IMR-90 (cell line): ENCODE data around the gene PCDHGA8. TPM values are rescaled to one million over a fixed set of nuclear protein-coding genes. Genes with fewer than 3 reads are reported as not detected.

Experiments used
- ATAC-seq: fragments of 200-7000 bp; cut with Tn5 transposase; 2 replicates; pipeline ENCODE4 v1.9.1; 2020; ENCODE audit warnings: low read depth, mild to moderate bottlenecking, moderate library complexity
- BruUV-seq: library from RNA; stranded (reverse); fragments of 400-500 nt; replicated peaks from 2 replicates; lab custom pipeline; 2021; lab: Mats Ljungman, UMichigan
- CTCF ChIA-PET: fragments of 300-600 bp; formaldehyde crosslinking; extraction: SDS; loops from one replicate; lab custom pipeline; 2021; ENCODE audit warnings: antibody characterized with exemption; lab: Yijun Ruan, JAX
- POLR2A ChIA-PET: fragments of 300-600 bp; sonication (Branson Sonifier 250); formaldehyde crosslinking; loops from one replicate; lab custom pipeline; 2022; ENCODE audit warnings: antibody characterized with exemption; ENCODE audit not compliant: unreplicated experiment; lab: Charles Lee
- DNase-seq: peaks from one replicate; pipeline ENCODE4 v3.0.0; 2013
- H2AFZ ChIP-seq: replicated peaks from 2 replicates; pipeline ENCODE3; 2013; ENCODE audit warnings: low read length, mild to moderate bottlenecking; ENCODE audit not compliant: poor library complexity
- H2AK5ac ChIP-seq: 2 replicates; pipeline ENCODE4 v1.6.1; 2013; ENCODE audit warnings: low read depth, low read length, inconsistent platforms
- H2AK9ac ChIP-seq: replicated peaks from 2 replicates; pipeline ENCODE3; 2013; ENCODE audit warnings: mild to moderate bottlenecking, low read depth, low read length, moderate library complexity; ENCODE audit not compliant: poor library complexity
- H2BK120ac ChIP-seq: 2 replicates; pipeline ENCODE4 v1.6.1; 2013; ENCODE audit warnings: low read depth, low read length, inconsistent platforms
- H2BK15ac ChIP-seq: 3 replicates; pipeline ENCODE4 v1.6.1; 2013; ENCODE audit warnings: low read depth, low read length, inconsistent platforms
- H2BK20ac ChIP-seq: 2 replicates; pipeline ENCODE4 v1.6.1; 2013; ENCODE audit warnings: low read depth, mild to moderate bottlenecking, inconsistent platforms, low read length, moderate library complexity
- H2BK5ac ChIP-seq: 2 replicates; pipeline ENCODE4 v1.6.1; 2013; ENCODE audit warnings: mild to moderate bottlenecking, low read depth, low read length, inconsistent platforms; ENCODE audit not compliant: poor library complexity, severe bottlenecking
- H3K14ac ChIP-seq: replicated peaks from 2 replicates; pipeline ENCODE4 v1.6.1; 2013; ENCODE audit warnings: low read depth, low read length, inconsistent platforms
- H3K18ac ChIP-seq: 2 replicates; pipeline ENCODE4 v1.6.1; 2013; ENCODE audit warnings: low read depth, low read length, control low read depth
- H3K23ac ChIP-seq: 2 replicates; pipeline ENCODE4 v1.6.1; 2013; ENCODE audit warnings: low read depth, low read length, inconsistent platforms
- H3K27ac ChIP-seq: 2 replicates; pipeline ENCODE4 v1.5.1; 2013; ENCODE audit warnings: mild to moderate bottlenecking, control low read depth, low read length; ENCODE audit not compliant: insufficient read depth
- H3K27me3 ChIP-seq: 2 replicates; pipeline ENCODE4 v1.6.1; 2013; ENCODE audit warnings: low read length; ENCODE audit not compliant: control insufficient read depth, insufficient read depth
- H3K36me3 ChIP-seq: 2 replicates; pipeline ENCODE4 v1.6.1; 2013; ENCODE audit warnings: low read length, mixed read lengths; ENCODE audit not compliant: control insufficient read depth, insufficient read depth
- H3K4ac ChIP-seq: 2 replicates; pipeline ENCODE4 v1.6.1; 2013; ENCODE audit warnings: low read depth, low read length, inconsistent platforms
- H3K4me1 ChIP-seq: 2 replicates; pipeline ENCODE4 v1.6.1; 2013; ENCODE audit warnings: low read length, mixed read lengths; ENCODE audit not compliant: control insufficient read depth, insufficient read depth
- H3K4me2 ChIP-seq: 2 replicates; pipeline ENCODE4 v1.6.1; 2013; ENCODE audit warnings: low read depth, mild to moderate bottlenecking, control low read depth, low read length, moderate library complexity
- H3K4me3 ChIP-seq: 2 replicates; pipeline ENCODE4 v1.5.1; 2013; ENCODE audit warnings: low read depth, mild to moderate bottlenecking, control low read depth, low read length, moderate library complexity; ENCODE audit not compliant: insufficient read depth
- H3K56ac ChIP-seq: 2 replicates; pipeline ENCODE4 v1.6.1; 2013; ENCODE audit warnings: low read length, inconsistent platforms; ENCODE audit not compliant: insufficient read depth; ENCODE audit errors: extremely low read depth
- H3K79me1 ChIP-seq, 2 experiments: 2 replicates each; pipeline ENCODE4 v1.6.1; 2013; ENCODE audit warnings: low read length in 2 of 2, inconsistent platforms in 1 of 2, low read depth in 1 of 2
- H3K9ac ChIP-seq: 2 replicates; pipeline ENCODE4 v1.6.1; 2013; ENCODE audit warnings: low read depth, low read length, control low read depth
- H3K9me1 ChIP-seq: 2 replicates; pipeline ENCODE4 v1.6.1; 2013; ENCODE audit warnings: low read length, inconsistent platforms; ENCODE audit not compliant: insufficient read depth
- H3K9me3 ChIP-seq: 2 replicates; pipeline ENCODE4 v1.6.1; 2013; ENCODE audit warnings: low read length; ENCODE audit not compliant: control insufficient read depth, insufficient read depth
- H4K20me1 ChIP-seq: 2 replicates; pipeline ENCODE4 v1.6.1; 2013; ENCODE audit warnings: low read length, inconsistent platforms; ENCODE audit not compliant: insufficient read depth
- H4K5ac ChIP-seq: 2 replicates; pipeline ENCODE4 v1.6.1; 2013; ENCODE audit warnings: mild to moderate bottlenecking, low read depth, low read length, control low read depth
- H4K8ac ChIP-seq, 2 experiments: 2 replicates each; pipeline ENCODE4 v1.6.1; 2013; ENCODE audit warnings: low read depth in 2 of 2, low read length in 2 of 2, control low read depth in 1 of 2, inconsistent platforms in 1 of 2
- H4K91ac ChIP-seq: 2 replicates; pipeline ENCODE4 v1.6.1; 2013; ENCODE audit warnings: low read depth, low read length, inconsistent platforms; ENCODE audit not compliant: insufficient read depth
- BHLHE40 ChIP-seq: fragments of 150-350 bp; IDR thresholded peaks from 2 replicates; pipeline ENCODE4 v1.6.1; 2016; ENCODE audit warnings: mild to moderate bottlenecking, low read depth, low read length
- CEBPB ChIP-seq: IDR thresholded peaks from 2 replicates; pipeline ENCODE4 v1.6.1; 2012; ENCODE audit warnings: low read depth, low read length, improper control_type of control experiment
- CHD1 ChIP-seq: IDR thresholded peaks from 2 replicates; pipeline ENCODE4 v1.6.1; 2012; ENCODE audit warnings: low read depth, low read length, improper control_type of control experiment
- FOS ChIP-seq: fragments of 150-350 bp; IDR thresholded peaks from 2 replicates; pipeline ENCODE4 v1.6.1; 2016; ENCODE audit warnings: low read depth, low read length
- MAFK ChIP-seq: IDR thresholded peaks from 2 replicates; pipeline ENCODE4 v1.6.1; 2012; ENCODE audit warnings: low read depth, low read length, improper control_type of control experiment
- MAZ ChIP-seq: IDR thresholded peaks from 2 replicates; pipeline ENCODE4 v1.6.1; 2012; ENCODE audit warnings: low read depth, mild to moderate bottlenecking, low read length, improper control_type of control experiment, moderate library complexity, borderline replicate concordance
- NFE2L2 ChIP-seq: fragments of 150-350 bp; IDR thresholded peaks from 2 replicates; pipeline ENCODE4 v1.6.1; 2016; ENCODE audit warnings: low read depth, mild to moderate bottlenecking, low read length
- POLR2A ChIP-seq: IDR thresholded peaks from 2 replicates; pipeline ENCODE4 v1.6.1; 2012; ENCODE audit warnings: mild to moderate bottlenecking, low read depth, low read length
- RAD21 ChIP-seq: IDR thresholded peaks from 2 replicates; pipeline ENCODE4 v1.6.1; 2012; ENCODE audit warnings: low read length, improper control_type of control experiment
- RCOR1 ChIP-seq: IDR thresholded peaks from 2 replicates; pipeline ENCODE4 v1.6.1; 2012; ENCODE audit warnings: mild to moderate bottlenecking, low read length, improper control_type of control experiment; ENCODE audit not compliant: insufficient replicate concordance
- SMC3 ChIP-seq: fragments of 150-350 bp; IDR thresholded peaks from 2 replicates; pipeline ENCODE4 v1.6.1; 2016; ENCODE audit warnings: low read depth, mild to moderate bottlenecking, antibody characterized with exemption, low read length, moderate library complexity
- WGBS, 2 experiments: methylation state at CpG; one replicate each; pipeline versions ENCODE4 v1.1.5 to v1.1.7; 2013; ENCODE audit warnings: missing lambda C conversion rate in 2 of 2; ENCODE audit not compliant: insufficient read length in 1 of 2; ENCODE audit errors: extremely low coverage in 2 of 2; 5-methylcytosine and 5-hydroxymethylcytosine counted together
- dilution Hi-C: fragments of 300-500 bp; cut with HindIII; formaldehyde crosslinking; loops from one replicate; pipeline ENCODE4 v1.14.3; 2018; ENCODE audit warnings: low sequenced_read_pairs; ENCODE audit not compliant: unreplicated experiment
- in situ Hi-C: fragments of 300-500 bp; cut with MboI; formaldehyde crosslinking; loops from 3 replicates; pipeline ENCODE4 v1.14.3; 2019; ENCODE audit warnings: low sequenced_read_pairs, inconsistent platforms, mixed read lengths
- intact Hi-C: fragments of 100-400 bp; cut with micrococcal nuclease; formaldehyde crosslinking; loops from 2 replicates; pipeline ENCODE4 v1.10.0; 2022
- polyA plus RNA-seq, 3 experiments: library from polyadenylated mRNA; depleted of rRNA; stranded (reverse); fragments of >200 nt; gene quantifications; 2 replicates each; pipeline ENCODE4 v1.2.3, GENCODE V29; 2012; ENCODE audit warnings: low replicate concordance in 1 of 3
- total RNA-seq: library from RNA; depleted of rRNA; stranded (reverse); fragments of >200 nt; gene quantifications from 2 replicates; pipeline ENCODE4 v1.2.3, GENCODE V29; 2012
- TF ChIP-seq, protein P1 (sequence below): conservative IDR thresholded peaks from 2 replicates; pipeline ENCODE4 v1.5.1; 2012; ENCODE audit warnings: mild to moderate bottlenecking, low read depth, low read length, improper control_type of control experiment
- TF ChIP-seq, protein P2 (sequence below): fragments of 150-350 bp; IDR thresholded peaks from 2 replicates; pipeline ENCODE4 v1.6.1; 2016; ENCODE audit warnings: low read depth, mild to moderate bottlenecking, low read length, moderate library complexity, borderline replicate concordance

PCDHGA8 gene
- total and polyA plus RNA-seq, 2 of the 4 experiments (the other 2 are of a cell fraction): 0.89 to 2.0 TPM

DNA sequence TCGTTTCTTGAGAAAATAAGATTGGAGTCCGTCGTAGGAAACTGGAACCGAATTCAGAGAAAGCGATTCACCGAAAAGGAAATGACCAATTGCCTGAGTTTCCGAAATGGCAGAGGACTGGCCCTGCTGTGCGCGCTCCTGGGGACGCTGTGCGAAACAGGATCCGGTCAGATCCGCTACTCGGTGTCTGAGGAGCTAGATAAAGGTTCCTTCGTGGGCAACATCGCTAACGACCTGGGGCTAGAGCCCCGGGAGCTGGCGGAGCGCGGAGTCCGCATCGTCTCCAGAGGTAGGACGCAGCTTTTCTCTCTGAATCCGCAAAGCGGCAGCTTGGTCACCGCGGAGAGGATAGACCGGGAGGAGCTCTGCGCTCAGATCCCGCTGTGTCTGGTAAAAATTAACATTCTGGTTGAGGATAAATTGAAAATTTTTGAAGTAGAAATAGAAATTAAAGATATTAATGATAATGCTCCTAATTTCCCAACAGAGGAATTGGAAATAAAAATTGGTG is 48.4 kb upstream of the PCDHGA8 start:
- in situ Hi-C loops: no loop called here
- peak overlapping the region; percentile 58; the same call in 1 of the 2 replicates for H3K4me2 ChIP-seq
- WGBS, 2 experiments: 21% methylated on average over 17 of the region's 31 CpGs; no CpG with 5 or more reads in 1 of the 2 experiments

More for the DNA sequence above, 48.4 kb upstream of the PCDHGA8 start:
- BruUV-seq: no TSS peak
- no peaks in the 10 kb centered on the region for H3K9me1 ChIP-seq
- peak overlapping the region; percentile 12; the same call in 1 of the 2 replicates for H4K5ac ChIP-seq
- no peak overlapping the region for H2BK120ac ChIP-seq
- H3K23ac ChIP-seq: no peak overlapping the region; the same call in 1 of the 2 replicates
- peak overlapping the region in 1 of 2 experiments; percentile 53; a peak in 1 of 4 replicates for H4K8ac ChIP-seq
- DNase-seq: no peak
- peaks cover 4% of the 10 kb centered on the region; the same call in 1 of the 2 replicates for H3K36me3 ChIP-seq
- no peaks in the 10 kb centered on the region for H3K4me1 ChIP-seq
- no peak overlapping the region for H2BK15ac ChIP-seq
- TF ChIP-seq CEBPB (no peak), SMC3 (no peak), RAD21 (no peak), FOS (no peak), MAFK (no peak), BHLHE40 (no peak), CHD1 (no peak), MAZ (no peak), POLR2A (no peak), NFE2L2 (no peak), RCOR1 (no peak)
- TF ChIP-seq, protein P1, sequence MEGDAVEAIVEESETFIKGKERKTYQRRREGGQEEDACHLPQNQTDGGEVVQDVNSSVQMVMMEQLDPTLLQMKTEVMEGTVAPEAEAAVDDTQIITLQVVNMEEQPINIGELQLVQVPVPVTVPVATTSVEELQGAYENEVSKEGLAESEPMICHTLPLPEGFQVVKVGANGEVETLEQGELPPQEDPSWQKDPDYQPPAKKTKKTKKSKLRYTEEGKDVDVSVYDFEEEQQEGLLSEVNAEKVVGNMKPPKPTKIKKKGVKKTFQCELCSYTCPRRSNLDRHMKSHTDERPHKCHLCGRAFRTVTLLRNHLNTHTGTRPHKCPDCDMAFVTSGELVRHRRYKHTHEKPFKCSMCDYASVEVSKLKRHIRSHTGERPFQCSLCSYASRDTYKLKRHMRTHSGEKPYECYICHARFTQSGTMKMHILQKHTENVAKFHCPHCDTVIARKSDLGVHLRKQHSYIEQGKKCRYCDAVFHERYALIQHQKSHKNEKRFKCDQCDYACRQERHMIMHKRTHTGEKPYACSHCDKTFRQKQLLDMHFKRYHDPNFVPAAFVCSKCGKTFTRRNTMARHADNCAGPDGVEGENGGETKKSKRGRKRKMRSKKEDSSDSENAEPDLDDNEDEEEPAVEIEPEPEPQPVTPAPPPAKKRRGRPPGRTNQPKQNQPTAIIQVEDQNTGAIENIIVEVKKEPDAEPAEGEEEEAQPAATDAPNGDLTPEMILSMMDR: no peak
- TF ChIP-seq, protein P2, sequence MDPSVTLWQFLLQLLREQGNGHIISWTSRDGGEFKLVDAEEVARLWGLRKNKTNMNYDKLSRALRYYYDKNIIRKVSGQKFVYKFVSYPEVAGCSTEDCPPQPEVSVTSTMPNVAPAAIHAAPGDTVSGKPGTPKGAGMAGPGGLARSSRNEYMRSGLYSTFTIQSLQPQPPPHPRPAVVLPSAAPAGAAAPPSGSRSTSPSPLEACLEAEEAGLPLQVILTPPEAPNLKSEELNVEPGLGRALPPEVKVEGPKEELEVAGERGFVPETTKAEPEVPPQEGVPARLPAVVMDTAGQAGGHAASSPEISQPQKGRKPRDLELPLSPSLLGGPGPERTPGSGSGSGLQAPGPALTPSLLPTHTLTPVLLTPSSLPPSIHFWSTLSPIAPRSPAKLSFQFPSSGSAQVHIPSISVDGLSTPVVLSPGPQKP: no peak
- CTCF ChIA-PET: no interaction called here
- peak overlapping the region; percentile 21 for H3K9ac ChIP-seq
- peaks cover 42% of the 10 kb centered on the region for H3K9me3 ChIP-seq
- H3K4ac ChIP-seq: no peak overlapping the region
- H2AK9ac ChIP-seq: no peak overlapping the region
- H3K27me3 ChIP-seq: no peaks in the 10 kb centered on the region; the same call in 1 of the 2 replicates
- intact Hi-C loops (no loop called here), dilution Hi-C loops (no loop called here)
- no peak overlapping the region for H2AK5ac ChIP-seq
- POLR2A ChIA-PET: no interaction called here
- H3K18ac ChIP-seq: peak overlapping the region; percentile 51; the same call in 1 of the 2 replicates
- ATAC-seq: peak; percentile 48
- H3K4me3 ChIP-seq: peak overlapping the region; percentile 48
- peak overlapping the region; percentile 87 for H2AFZ ChIP-seq
- H3K14ac ChIP-seq: 0 out of 2 replicates have a peak overlapping the region, but pooled peaks have one; percentile 3
- H3K56ac ChIP-seq: no peak overlapping the region
- H2BK5ac ChIP-seq: no peak overlapping the region
- H2BK20ac ChIP-seq: no peak overlapping the region
- H4K20me1 ChIP-seq: no peaks in the 10 kb centered on the region
- no peaks in the 10 kb centered on the region for H3K79me1 ChIP-seq
- H3K27ac ChIP-seq: peak overlapping the region; percentile 44
- H4K91ac ChIP-seq: no peak overlapping the region
